RCC 7860 (cell line): ENCODE measurements around the gene MYO18B.

ENCODE experiments used
- DNase-seq: peaks from one replicate; pipeline ENCODE4 v3.0.0-alpha.2; 2015; ENCODE audit warnings: low spot score
- FAIRE-seq: peaks from 2 replicates; lab custom pipeline; 2012; peaks lifted over from hg19 to GRCh38; lab: Jason Lieb, UNC

MYO18B gene

DNA sequence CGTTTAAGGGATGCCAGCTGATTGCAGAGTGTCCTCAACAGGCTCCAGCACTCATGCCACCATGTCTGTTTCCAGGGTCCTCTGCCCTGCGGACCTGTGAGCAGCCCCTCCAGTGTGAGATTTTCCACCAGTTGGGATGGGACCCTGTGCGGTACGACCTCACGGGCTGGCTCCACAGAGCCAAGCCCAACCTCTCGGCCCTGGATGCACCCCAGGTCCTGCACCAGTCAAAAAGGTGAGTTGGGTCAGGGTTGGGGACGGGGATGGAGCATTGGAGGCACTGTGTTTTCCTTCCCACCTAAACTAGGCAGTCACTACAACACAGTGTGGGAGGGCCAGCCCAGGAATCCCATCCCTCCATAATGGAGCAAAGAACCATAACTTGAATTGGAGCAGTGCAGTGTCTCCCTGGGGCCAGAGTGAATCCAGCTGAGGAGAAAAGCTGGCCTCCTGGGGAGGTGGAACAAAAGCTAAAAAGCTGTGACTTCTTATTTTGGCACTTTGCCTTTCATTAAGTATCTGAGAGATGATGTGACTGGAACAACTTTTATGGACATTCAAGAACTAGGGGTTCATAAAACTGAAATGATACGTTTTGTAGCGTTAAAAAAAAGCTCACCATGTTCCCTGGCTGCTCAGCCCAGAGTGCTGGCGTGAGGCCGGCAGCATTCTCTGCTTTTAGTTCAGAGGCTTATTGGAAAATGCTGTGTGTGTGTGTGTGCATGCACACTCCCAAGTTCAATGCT, 101.8 kb downstream of the MYO18B start:
- FAIRE-seq: no peak
- no peak for DNase-seq

DNA sequence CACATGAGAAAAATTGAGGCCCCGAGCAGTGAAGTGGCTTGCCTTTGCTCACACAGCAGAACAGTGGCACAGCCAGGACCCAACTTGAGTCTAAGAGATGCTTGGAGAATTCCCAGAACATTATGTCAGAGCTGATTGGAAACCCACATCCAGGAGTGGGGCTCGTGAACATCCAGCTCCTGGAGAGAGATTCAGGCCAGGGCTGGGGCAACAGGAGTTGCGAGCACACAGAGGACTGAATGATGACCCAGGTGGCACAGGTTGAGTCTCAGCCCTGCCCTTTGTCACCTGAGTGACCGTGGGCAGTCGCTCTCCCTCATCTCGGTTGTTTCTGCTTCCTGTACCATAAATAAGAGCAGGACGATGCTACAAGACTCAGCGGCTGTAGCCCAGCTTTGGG, 102.6 kb downstream of the MYO18B start:
- no peak for FAIRE-seq
- DNase-seq: no peak

DNA sequence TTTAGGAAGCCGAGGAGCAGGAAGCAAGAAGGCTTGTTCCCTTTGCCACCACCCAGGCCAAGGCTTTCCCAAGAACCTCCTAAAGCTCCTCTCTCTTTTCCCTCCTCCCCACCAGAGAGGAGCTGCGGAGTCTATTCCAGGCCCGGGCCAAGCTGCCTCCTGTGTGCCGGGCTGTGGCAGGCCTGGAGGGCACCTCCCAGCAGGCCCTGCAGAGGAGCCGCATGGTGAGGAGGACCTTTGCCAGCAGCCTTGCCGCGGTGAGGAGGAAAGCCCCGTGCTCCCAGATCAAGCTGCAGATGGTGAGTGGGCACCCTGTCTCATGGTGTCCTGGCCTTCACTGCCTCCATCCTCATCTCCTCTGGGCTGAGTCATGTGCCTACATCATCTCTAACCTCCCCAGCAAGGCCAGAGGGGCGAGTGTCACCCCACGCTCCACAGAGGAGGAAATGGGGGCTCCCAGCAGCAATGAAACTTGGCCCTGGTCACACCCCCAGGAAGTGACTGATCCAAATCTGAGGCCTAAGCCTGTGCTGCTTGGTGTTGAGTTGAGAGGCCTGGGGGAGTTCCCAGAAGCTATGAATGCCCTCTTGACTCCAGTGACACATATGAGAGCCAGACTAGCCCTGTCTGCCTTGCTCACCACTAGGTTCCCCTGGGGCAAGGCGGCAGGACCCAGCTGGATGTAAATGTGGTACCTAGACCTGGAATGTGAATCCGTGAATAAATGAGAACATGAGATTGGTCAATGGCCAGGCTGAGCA, 104.2 kb downstream of the MYO18B start:
- FAIRE-seq (no peak), DNase-seq (peak; percentile 74)

GRCh38 chr22:25847451-25847850, 105.5 kb downstream of the MYO18B start:
- FAIRE-seq: no peak
- DNase-seq: no peak

- DNase-seq: no peak
Observed at GRCh38 chr22:25848954-25849353, 107.0 kb downstream of the MYO18B start.

GRCh38 chr22:25849522-25849921, 107.5 kb downstream of the MYO18B start:
- no peak for FAIRE-seq
- no peak for DNase-seq

More at GRCh38 chr22:25848954-25849353, 107.0 kb downstream of the MYO18B start:
- FAIRE-seq: no peak

DNA sequence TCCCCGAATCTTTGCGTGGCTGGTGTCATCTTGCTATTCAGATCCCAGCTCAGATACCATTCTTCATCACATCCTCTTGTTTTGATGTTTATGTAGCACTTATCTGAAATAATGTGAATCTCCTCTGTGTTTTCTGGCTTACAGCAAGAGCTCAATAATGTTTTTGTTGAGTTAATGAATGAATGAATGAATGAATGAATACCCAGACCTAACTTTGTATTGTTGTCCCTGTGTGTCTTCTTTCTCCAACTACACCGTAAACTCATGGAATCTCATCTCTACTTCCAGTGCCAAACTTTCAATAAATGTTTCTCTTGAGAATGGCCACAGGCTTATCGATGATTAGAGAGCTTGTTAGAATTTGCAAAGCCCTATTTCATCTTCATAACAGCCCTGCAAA, 110.2 kb downstream of the MYO18B start:
- DNase-seq (no peak), FAIRE-seq (no peak)

- no peak for FAIRE-seq
- peak; percentile 29 for DNase-seq
Observed at GRCh38 chr22:25853078-25853477, 111.1 kb downstream of the MYO18B start.

- DNase-seq (no peak), FAIRE-seq (no peak)
Observed at GRCh38 chr22:25853501-25854284, 111.7 kb downstream of the MYO18B start.

- no peak for FAIRE-seq
- DNase-seq: no peak
Observed at GRCh38 chr22:25869771-25870170, 127.8 kb downstream of the MYO18B start.

DNA sequence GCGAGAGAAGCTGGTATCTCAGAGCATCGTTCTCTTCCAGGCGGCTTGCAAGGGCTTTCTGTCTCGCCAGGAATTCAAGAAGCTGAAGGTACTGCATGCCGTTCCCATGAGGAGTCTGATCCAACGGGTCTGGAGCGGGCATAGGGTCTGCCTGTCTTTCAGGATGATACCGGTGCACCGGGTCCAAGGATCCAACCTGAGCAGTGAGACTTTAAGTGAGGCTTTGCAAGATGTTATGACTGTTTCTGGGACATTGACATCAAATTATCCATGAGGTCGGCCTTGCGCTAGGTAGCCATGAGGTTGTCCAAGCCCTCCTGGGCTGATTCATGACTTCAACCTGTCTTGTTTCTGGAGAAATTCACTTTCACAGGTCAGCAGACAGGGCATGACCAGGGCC, 132.3 kb downstream of the MYO18B start:
- no peak for DNase-seq
- no peak for FAIRE-seq

DNA sequence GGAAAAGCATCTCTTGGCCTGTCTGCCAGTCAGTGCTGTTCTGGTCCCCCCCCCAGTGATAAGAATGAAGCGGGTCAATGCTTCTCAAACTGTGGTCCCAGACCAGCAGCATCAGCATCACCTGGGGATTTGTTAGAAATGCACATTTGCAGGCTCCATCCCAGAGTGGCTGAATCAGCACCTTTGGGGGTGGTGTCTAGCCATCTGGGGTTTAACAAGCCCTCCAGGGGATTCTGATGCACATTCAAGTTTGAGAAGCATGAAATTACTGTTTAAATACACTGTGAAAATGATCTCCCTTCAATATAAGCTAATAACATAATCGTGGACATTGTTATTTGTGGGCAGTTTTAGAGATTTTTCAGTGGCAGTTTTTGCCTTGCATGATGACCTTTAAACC, 133.5 kb downstream of the MYO18B start:
- DNase-seq (no peak), FAIRE-seq (no peak)

- DNase-seq (no peak), FAIRE-seq (no peak)
Observed at GRCh38 chr22:25876871-25877270, 134.9 kb downstream of the MYO18B start.

DNA sequence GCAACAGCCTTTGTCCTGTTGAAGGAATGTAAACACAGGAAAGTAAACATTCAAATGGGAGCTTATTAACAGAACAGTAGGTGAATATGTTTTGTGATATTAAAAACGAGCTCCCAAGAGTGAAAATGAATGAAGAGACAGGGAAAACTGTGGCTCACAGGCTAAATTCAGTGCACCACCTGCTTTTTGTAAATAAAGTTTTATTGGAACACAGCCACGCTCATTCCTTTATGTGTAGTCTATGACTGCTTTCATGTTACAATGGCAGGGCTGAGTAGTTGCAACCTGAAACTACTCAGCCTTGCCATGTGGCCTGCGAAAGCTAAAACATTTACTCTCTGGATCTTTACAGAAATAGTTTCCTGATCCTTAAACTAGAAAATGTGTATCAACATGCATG, 136.9 kb downstream of the MYO18B start:
- no peak for DNase-seq
- FAIRE-seq: no peak

DNA sequence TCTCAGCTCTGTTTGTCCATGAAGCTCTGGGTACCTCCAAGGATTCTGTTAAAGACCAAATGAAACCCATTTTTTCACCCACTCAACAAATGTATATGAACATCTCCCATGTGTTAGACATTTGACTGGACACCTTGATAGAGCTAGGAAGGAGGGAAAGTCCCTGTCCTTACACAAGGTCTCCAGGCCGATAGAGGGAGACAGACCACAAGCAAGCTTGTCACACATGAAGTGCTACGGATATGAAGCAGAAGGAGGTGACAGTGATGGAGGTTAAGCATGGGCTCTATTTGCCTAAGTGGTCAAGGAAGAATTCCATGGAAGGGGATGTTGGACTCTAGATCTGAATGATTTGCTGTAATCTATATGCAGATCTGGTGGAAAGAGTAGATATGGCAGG, 138.5 kb downstream of the MYO18B start:
- no peak for DNase-seq
- no peak for FAIRE-seq

DNA sequence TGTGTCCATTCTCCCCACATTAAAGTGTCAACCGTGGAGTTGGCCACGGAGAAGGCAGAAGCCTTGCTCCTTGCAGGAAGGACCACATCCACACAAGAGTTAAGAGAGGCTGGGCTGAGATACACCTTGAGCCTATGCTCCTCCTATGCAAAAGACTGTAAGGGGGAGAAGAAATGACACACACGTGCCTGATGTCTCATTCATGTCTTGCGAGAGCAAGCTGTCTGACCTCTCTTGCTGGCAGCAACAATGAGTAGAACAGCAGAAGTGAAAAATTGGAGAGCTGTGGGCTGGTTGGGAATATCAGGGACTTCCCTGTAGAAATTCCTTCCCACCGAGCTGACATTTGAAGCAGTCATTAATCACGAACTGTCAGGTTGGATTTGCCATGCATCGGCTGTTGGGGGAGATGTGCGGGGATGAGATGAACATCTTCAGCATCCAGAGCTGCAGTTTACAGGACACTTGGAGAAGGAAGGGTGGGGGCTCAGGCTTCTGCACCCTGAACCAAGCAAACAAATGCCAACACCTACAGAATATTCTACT, 139.3 kb downstream of the MYO18B start:
- FAIRE-seq (no peak), DNase-seq (no peak)

GRCh38 chr22:25882360-25882759, 140.4 kb downstream of the MYO18B start:
- DNase-seq (no peak), FAIRE-seq (no peak)

GRCh38 chr22:25883482-25884033, 141.6 kb downstream of the MYO18B start:
- DNase-seq (no peak), FAIRE-seq (no peak)

DNA sequence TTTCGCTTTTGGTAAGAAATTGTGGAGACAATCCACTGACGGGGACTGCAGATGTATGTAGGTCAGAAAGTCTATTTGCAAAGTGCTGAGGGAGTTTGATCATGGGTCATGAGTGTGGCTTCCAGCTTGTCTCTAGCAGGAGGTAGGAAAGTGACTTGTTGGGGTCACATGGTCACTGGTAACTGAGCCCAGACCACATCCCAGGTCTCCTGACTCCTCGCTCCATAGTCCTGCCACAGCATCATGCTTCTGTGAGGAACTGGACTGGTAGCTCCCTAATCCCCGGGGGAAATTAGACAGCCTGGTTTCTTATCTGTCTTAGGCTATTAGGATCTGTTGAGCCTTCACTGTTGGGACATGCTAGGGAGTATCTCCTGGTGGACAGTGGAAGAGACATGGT, 142.1 kb downstream of the MYO18B start:
- DNase-seq: no peak
- FAIRE-seq: no peak

- no peak for DNase-seq
- FAIRE-seq: no peak
Observed at GRCh38 chr22:25888399-25889054, 146.5 kb downstream of the MYO18B start.
